CD8-positive, alpha-beta memory T cell (primary cell): ENCODE data around the gene DNAJC22. TPM values are rescaled to one million over a fixed set of nuclear protein-coding genes. Genes with fewer than 3 reads are reported as not detected.
"Not testable (repeated sequence)": the region's sequence is repeated elsewhere in the genome, so short reads cannot be mapped to it uniquely, and the experiment has no call there.

Experiments used
- CTCF ChIA-PET: fragments of 350-600 bp; sonication (Branson Sonifier 250); formaldehyde crosslinking; loops from one replicate; lab custom pipeline; 2021; ENCODE audit warnings: antibody characterized with exemption; lab: Charles Lee
- POLR2A ChIA-PET: fragments of 350-600 bp; sonication (Branson Sonifier 250); formaldehyde crosslinking; loops from one replicate; lab custom pipeline; 2021; ENCODE audit warnings: antibody characterized with exemption; lab: Charles Lee
- DNase-seq, 5 donors: peaks; one replicate each; pipeline versions ENCODE4 v3.0.0 to v3.0.0-alpha.2; 2020 to 2022; ENCODE audit warnings: mixed read lengths in 1 of 5
- H3K27ac ChIP-seq: one replicate; pipeline ENCODE4 v1.7.0; 2013; ENCODE audit warnings: low read depth, mild to moderate bottlenecking, low read length, moderate library complexity
- H3K27me3 ChIP-seq: 2 replicates; pipeline ENCODE4 v1.7.0; 2013; ENCODE audit warnings: low read length, mild to moderate bottlenecking; ENCODE audit not compliant: insufficient read depth, poor library complexity, severe bottlenecking
- H3K36me3 ChIP-seq: 2 replicates; pipeline ENCODE4 v1.7.0; 2013; ENCODE audit warnings: mild to moderate bottlenecking, low read length, moderate library complexity; ENCODE audit not compliant: insufficient read depth
- H3K4me1 ChIP-seq: 2 replicates; pipeline ENCODE4 v1.7.0; 2013; ENCODE audit warnings: mild to moderate bottlenecking, low read length, moderate library complexity; ENCODE audit not compliant: insufficient read depth
- H3K4me3 ChIP-seq: 2 replicates; pipeline ENCODE4 v1.7.0; 2013; ENCODE audit warnings: mild to moderate bottlenecking, low read length
- H3K9me3 ChIP-seq: 2 replicates; pipeline ENCODE4 v1.7.0; 2013; ENCODE audit warnings: mild to moderate bottlenecking, low read length
- H3K27ac Mint-ChIP-seq, 8 donors: one replicate each; pipeline ENCODE4 v1.8.0; 2020 to 2021; ENCODE audit warnings: mixed read lengths in 8 of 8, mild to moderate bottlenecking in 6 of 8, inconsistent platforms in 3 of 8, moderate library complexity in 3 of 8
- H3K27me3 Mint-ChIP-seq, 2 donors: one replicate each; pipeline ENCODE4 v1.8.0; 2020 to 2021; ENCODE audit warnings: mixed read lengths in 2 of 2, mild to moderate bottlenecking in 1 of 2, moderate library complexity in 1 of 2
- H3K36me3 Mint-ChIP-seq, 3 donors: one replicate each; pipeline ENCODE4 v1.8.0; 2020 to 2021; ENCODE audit warnings: mixed read lengths in 3 of 3, inconsistent platforms in 1 of 3, mild to moderate bottlenecking in 1 of 3
- H3K4me1 Mint-ChIP-seq, 3 donors: one replicate each; pipeline ENCODE4 v1.8.0; 2020 to 2021; ENCODE audit warnings: mixed read lengths in 3 of 3, inconsistent platforms in 1 of 3, mild to moderate bottlenecking in 1 of 3
- H3K4me3 Mint-ChIP-seq, 7 donors: one replicate each; pipeline ENCODE4 v1.8.0; 2020 to 2021; ENCODE audit warnings: mixed read lengths in 7 of 7, mild to moderate bottlenecking in 6 of 7, moderate library complexity in 4 of 7, inconsistent platforms in 2 of 7
- H3K9me3 Mint-ChIP-seq, 5 donors: one replicate each; pipeline ENCODE4 v1.8.0; 2020 to 2022; ENCODE audit warnings: mixed read lengths in 5 of 5, mild to moderate bottlenecking in 3 of 5, moderate library complexity in 2 of 5, inconsistent platforms in 1 of 5
- polyA plus RNA-seq: library from polyadenylated mRNA; unstranded; fragments of 300-500 nt; fragmentation: Illumina TruSeq; gene quantifications from one replicate; pipeline ENCODE4 v1.2.3, GENCODE V29; 2021
- total RNA-seq, 2 experiments: library from RNA; stranded (reverse); gene quantifications; one replicate each; pipeline ENCODE4 v1.2.3, GENCODE V29; 2021

DNAJC22 gene
- total and polyA plus RNA-seq, 3 experiments from 2014 or later, result not detected

GRCh38 chr12:49310451-49311000 is 36.2 kb upstream of the DNAJC22 start:
- H3K9me3 Mint-ChIP-seq, H3K4me3 Mint-ChIP-seq, H3K27ac Mint-ChIP-seq, H3K4me1 Mint-ChIP-seq, H3K27ac ChIP-seq, H3K27me3 ChIP-seq, DNase-seq, H3K9me3 ChIP-seq, H3K36me3 ChIP-seq, H3K4me1 ChIP-seq, CTCF ChIA-PET, H3K36me3 Mint-ChIP-seq, POLR2A ChIA-PET, H3K4me3 ChIP-seq: not testable (repeated sequence)
- H3K27me3 Mint-ChIP-seq, result peaks cover 18 to 50% of the 10 kb centered on the region in 2 donors

GRCh38 chr12:49314811-49315210 is 31.9 kb upstream of the DNAJC22 start:
- H3K27me3 Mint-ChIP-seq, result peaks cover 11 to 15% of the 10 kb centered on the region in 2 donors
- H3K4me3 Mint-ChIP-seq, result no peak overlapping the region
- no peaks in the 10 kb centered on the region for H3K9me3 Mint-ChIP-seq
- H3K27ac Mint-ChIP-seq, result peak overlapping the region in 1 of 8 donors; percentile 29
- Histone ChIP-seq H3K4me3 (no peak overlapping the region), H3K36me3 (no peaks in the 10 kb centered on the region), H3K27me3 (no peaks in the 10 kb centered on the region), H3K4me1 (no peaks in the 10 kb centered on the region), H3K9me3 (no peaks in the 10 kb centered on the region), H3K27ac (no peak overlapping the region)
- no peaks in the 10 kb centered on the region for H3K36me3 Mint-ChIP-seq
- H3K4me1 Mint-ChIP-seq, result no peaks in the 10 kb centered on the region
- CTCF ChIA-PET, result no interaction called here
- POLR2A ChIA-PET, result no interaction called here
- DNase-seq, result no peak

- not testable (repeated sequence) for H3K36me3 Mint-ChIP-seq
Observed at GRCh38 chr12:49317118-49317517, 29.6 kb upstream of the DNAJC22 start.

GRCh38 chr12:49320411-49321103 is 26.1 kb upstream of the DNAJC22 start:
- H3K4me3 ChIP-seq, H3K27ac ChIP-seq, H3K27me3 ChIP-seq, H3K9me3 Mint-ChIP-seq, H3K9me3 ChIP-seq, DNase-seq, H3K27me3 Mint-ChIP-seq, H3K36me3 ChIP-seq, H3K36me3 Mint-ChIP-seq, CTCF ChIA-PET: not testable (repeated sequence)
- Mint-ChIP-seq H3K4me1 (peaks cover 18 to 23% (median 22%) of the 10 kb centered on the region in 3 donors), H3K4me3 (peak overlapping the region in 6 of 7 donors; percentile 3 to 72 (median 30)), H3K27ac (peak overlapping the region in 3 of 8 donors; percentile 1 to 58 (median 54))
- POLR2A ChIA-PET, result interaction anchor here (0.7 kb wide), 1 partner anchor 21 kb away, joined by 5 read pairs; no protein-coding TSS in a partner anchor
- peaks cover 14% of the 10 kb centered on the region for H3K4me1 ChIP-seq

More at GRCh38 chr12:49317118-49317517, 29.6 kb upstream of the DNAJC22 start:
- H3K4me3 ChIP-seq, H3K27me3 Mint-ChIP-seq, H3K36me3 ChIP-seq, H3K4me1 ChIP-seq, DNase-seq, H3K27ac Mint-ChIP-seq, H3K9me3 ChIP-seq, H3K4me3 Mint-ChIP-seq, H3K27ac ChIP-seq, H3K9me3 Mint-ChIP-seq, H3K4me1 Mint-ChIP-seq, POLR2A ChIA-PET, H3K27me3 ChIP-seq: not testable (repeated sequence)
- CTCF ChIA-PET, result interaction anchor here (1.8 kb wide), 1 partner anchor 24 kb away, joined by 5 read pairs; no protein-coding TSS in a partner anchor

GRCh38 chr12:49322367-49322707 is 24.4 kb upstream of the DNAJC22 start:
- POLR2A ChIA-PET, result interaction anchor here (0.9 to 1.7 kb wide), 5 partner anchors 24 to 469 kb away, joined by 3 to 6 read pairs (median 3); partner anchors contain the start of genes DNAJC22 and TMBIM6
- Mint-ChIP-seq H3K4me1 (peaks cover 18 to 23% (median 22%) of the 10 kb centered on the region in 3 donors), H3K4me3 (peak overlapping the region; percentile 86 to 95 (median 90)), H3K27me3 (no peaks in the 10 kb centered on the region), H3K36me3 (peaks cover 0 to 3% (median 0%) of the 10 kb centered on the region in 3 donors), H3K27ac (peak overlapping the region in 7 of 8 donors; percentile 18 to 87 (median 66)), H3K9me3 (no peaks in the 10 kb centered on the region)
- Histone ChIP-seq H3K4me1 (peaks cover 14% of the 10 kb centered on the region), H3K9me3 (no peaks in the 10 kb centered on the region), H3K27me3 (no peaks in the 10 kb centered on the region), H3K4me3 (peak overlapping the region; percentile 65), H3K27ac (peak overlapping the region; percentile 68), H3K36me3 (no peaks in the 10 kb centered on the region)
- no peak for DNase-seq
- CTCF ChIA-PET, result interaction anchor here (1.0 to 5.6 kb wide), 14 partner anchors 9 to 234 kb away, joined by 3 to 36 read pairs (median 4); partner anchors contain the start of genes C1QL4, DNAJC22, PRPH and SPATS2

GRCh38 chr12:49322708-49323523 is 23.8 kb upstream of the DNAJC22 start, which contains the start of gene TROAP:
Gene TROAP (plus strand): TSS chr12:49323255. CDS start chr12:49323609, 354 bp downstream.
- H3K27me3 ChIP-seq, result no peaks in the 10 kb centered on the region
- no peaks in the 10 kb centered on the region for H3K9me3 ChIP-seq
- H3K36me3 Mint-ChIP-seq, result peaks cover 0 to 3% (median 0%) of the 10 kb centered on the region in 3 donors

GRCh38 chr12:49323524-49324097 is 23.1 kb upstream of the DNAJC22 start:
- POLR2A ChIA-PET, result interaction anchor here (0.6 to 1.7 kb wide), 7 partner anchors 19 to 702 kb away, joined by 3 to 7 read pairs (median 3); partner anchors contain the start of genes DNAJC22 and RACGAP1
- H3K36me3 Mint-ChIP-seq, result peaks cover 0 to 3% (median 0%) of the 10 kb centered on the region in 3 donors
- H3K4me3 Mint-ChIP-seq, result peak overlapping the region; percentile 86 to 95 (median 90)
- no peak for DNase-seq
- H3K27me3 ChIP-seq, result no peaks in the 10 kb centered on the region
- no peaks in the 10 kb centered on the region for H3K36me3 ChIP-seq
- CTCF ChIA-PET, result interaction anchor here (0.9 to 5.6 kb wide), 12 partner anchors 8 to 418 kb away, joined by 3 to 36 read pairs (median 4); partner anchors contain the start of genes C1QL4, DNAJC22, PRPH and SPATS2
- peak overlapping the region; percentile 77 for H3K27ac ChIP-seq
- H3K9me3 Mint-ChIP-seq, result no peaks in the 10 kb centered on the region
- no peaks in the 10 kb centered on the region for H3K9me3 ChIP-seq
- H3K4me1 ChIP-seq, result peaks cover 14% of the 10 kb centered on the region
- H3K4me3 ChIP-seq, result peak overlapping the region; percentile 79
- peaks cover 18 to 23% (median 22%) of the 10 kb centered on the region in 3 donors for H3K4me1 Mint-ChIP-seq
- H3K27me3 Mint-ChIP-seq, result no peaks in the 10 kb centered on the region
- H3K27ac Mint-ChIP-seq, result peak overlapping the region in 4 of 8 donors; percentile 64 to 97 (median 87)

More at GRCh38 chr12:49322708-49323523, 23.8 kb upstream of the DNAJC22 start, which contains the start of gene TROAP:
- ChIA-PET CTCF (interaction anchor here (0.9 to 5.6 kb wide), 16 partner anchors 9 to 419 kb away, joined by 3 to 36 read pairs (median 4); partner anchors contain the start of genes C1QL4, DNAJC22, PRPH and SPATS2), POLR2A (interaction anchor here (0.5 to 1.7 kb wide), 10 partner anchors 20 to 702 kb away, joined by 3 to 7 read pairs (median 3); partner anchors contain the start of genes DNAJC22, RACGAP1 and TMBIM6)
- H3K4me3 ChIP-seq, result peak within 1 kb of the TSS; percentile 79
- no peaks in the 10 kb centered on the region for H3K27me3 Mint-ChIP-seq
- peak within 1 kb of the TSS; percentile 18 to 97 (median 85) for H3K27ac Mint-ChIP-seq
- H3K4me1 ChIP-seq, result peaks cover 14% of the 10 kb centered on the region
- H3K4me1 Mint-ChIP-seq, result peaks cover 18 to 23% (median 22%) of the 10 kb centered on the region in 3 donors
- H3K9me3 Mint-ChIP-seq, result no peaks in the 10 kb centered on the region
- peak within 1 kb of the TSS; percentile 77 for H3K27ac ChIP-seq
- H3K36me3 ChIP-seq, result no peaks in the 10 kb centered on the region
- peak within 1 kb of the TSS; percentile 86 to 95 (median 90) for H3K4me3 Mint-ChIP-seq
- peak; percentile 95 to 98 (median 97) for DNase-seq
